Measurements from ENCODE around the gene KRTAP10-7.
A peak's percentile ranks its signal among the peaks of the same experiment; 100 is the strongest.
"Not testable (repeated sequence)": the region's sequence is repeated elsewhere in the genome, so short reads cannot be mapped to it uniquely, and the experiment has no call there.

The KRTAP10-7 gene

DNA sequence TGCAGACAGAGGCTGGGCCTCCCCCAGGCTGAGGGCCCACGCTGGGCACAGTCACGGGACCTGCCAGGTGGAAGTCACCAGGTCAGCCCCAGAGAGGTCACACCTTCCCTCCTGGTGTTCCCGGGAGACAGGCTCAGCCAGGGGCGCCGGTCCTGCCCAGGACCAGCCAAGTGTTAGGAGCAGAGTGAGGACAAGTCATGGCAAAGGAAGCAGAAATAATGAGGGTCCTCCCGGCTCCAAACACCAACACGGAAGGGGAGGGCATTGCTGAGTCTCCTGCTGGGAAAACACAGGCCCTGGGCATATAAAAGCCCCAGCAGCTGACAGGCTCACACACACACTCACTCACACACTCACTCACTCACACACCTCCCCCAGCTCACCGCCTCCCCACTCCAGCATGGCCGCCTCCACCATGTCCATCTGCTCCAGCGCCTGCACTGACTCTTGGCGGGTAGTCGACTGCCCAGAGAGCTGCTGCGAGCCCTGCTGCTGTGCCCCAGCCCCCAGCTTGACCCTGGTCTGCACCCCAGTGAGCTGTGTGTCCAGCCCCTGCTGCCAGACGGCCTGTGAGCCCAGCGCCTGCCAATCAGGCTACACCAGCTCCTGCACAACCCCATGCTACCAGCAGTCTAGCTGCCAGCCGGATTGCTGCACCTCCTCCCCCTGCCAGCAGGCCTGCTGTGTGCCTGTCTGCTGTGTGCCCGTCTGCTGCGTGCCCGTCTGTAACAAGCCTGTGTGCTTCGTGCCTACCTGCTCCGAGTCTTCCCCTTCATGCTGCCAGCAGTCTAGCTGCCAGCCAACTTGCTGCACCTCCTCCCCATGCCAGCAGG, 36.8 kb downstream of the KRTAP10-7 start, which contains the start of gene KRTAP10-10:
Gene KRTAP10-10 (plus strand): TSS at position 339 of the 833 bp plus-strand sequence. CDS start 62 bp downstream, at position 401.
- peak; percentile 29 for DNase-seq

DNA sequence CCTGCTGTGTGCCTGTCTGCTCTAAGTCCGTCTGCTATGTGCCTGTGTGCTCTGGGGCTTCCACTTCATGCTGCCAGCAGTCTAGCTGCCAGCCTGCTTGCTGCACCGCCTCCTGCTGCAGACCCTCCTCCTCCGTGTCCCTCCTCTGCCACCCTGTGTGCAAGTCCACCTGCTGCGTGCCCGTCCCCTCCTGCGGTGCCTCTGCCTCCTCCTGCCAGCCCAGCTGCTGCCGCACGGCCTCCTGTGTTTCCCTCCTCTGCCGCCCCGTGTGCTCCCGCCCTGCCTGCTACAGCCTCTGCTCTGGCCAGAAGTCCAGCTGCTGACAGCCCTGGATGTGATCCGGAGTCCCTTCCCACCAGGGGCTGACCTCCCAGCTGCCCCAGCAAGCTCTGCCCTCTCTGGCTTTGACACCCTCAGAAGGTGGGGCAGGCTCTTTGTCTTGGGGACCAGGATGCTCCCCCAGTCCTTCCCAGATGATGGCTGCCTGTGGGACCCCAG, 37.5 kb downstream of the KRTAP10-7 start:
- DNase-seq = not testable (repeated sequence)

DNA sequence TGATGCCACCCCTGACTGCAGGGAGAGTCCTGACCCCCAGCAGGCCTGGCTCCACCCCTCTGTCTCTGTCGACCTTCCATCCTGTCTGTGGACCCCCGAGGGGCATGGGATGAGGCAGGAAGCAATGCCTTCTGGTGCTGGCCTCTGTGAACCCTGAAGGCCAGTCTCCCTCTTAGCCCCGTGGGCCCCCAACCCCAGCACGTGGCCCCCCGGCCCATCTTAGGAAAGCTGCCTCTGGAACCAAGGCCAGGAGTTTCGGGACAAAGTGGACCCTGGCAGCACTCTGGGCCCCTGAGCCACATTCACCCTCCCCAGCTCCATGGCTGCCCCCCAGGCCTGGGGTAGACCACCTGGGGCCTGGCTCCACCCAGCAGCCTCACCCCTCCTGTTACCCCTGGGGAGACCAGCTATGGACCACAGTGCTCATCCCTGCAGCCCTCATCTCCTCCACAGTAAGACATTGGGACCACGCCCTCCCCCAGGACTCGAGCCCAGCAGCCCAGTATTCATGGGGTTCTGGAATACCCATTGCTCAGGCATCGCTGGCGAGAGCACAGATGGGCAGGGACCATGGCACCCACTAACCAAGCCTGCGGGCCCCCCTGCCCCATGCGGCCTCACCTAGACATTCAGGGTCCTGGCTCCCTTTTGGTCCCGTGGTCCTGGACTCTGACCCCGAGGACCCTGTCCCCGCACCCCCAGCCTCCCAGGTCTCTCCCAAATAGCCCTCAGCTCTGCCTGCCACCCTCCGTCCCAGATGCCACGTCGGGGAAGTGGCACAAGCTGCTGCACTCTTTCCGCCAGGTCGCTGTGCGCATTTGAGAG, 38.3 kb downstream of the KRTAP10-7 start:
- not testable (repeated sequence) for DNase-seq

DNA sequence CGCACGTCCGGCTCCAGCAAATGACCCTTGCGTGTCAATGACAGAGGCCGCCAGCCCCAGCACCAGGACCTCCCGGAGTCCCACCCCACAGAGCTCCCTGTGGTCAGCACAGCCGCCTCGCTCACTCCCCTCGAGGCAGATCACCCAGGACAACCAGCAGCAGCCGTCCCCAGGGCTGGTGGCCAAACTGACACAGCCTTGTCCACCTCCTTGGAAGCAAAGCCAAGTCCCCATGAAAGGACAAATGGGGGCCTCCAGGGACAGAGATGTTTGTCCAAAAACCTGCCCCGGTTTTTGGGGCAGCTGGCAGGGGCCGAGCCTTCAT, 38.9 kb downstream of the KRTAP10-7 start:
- no peak for DNase-seq

DNA sequence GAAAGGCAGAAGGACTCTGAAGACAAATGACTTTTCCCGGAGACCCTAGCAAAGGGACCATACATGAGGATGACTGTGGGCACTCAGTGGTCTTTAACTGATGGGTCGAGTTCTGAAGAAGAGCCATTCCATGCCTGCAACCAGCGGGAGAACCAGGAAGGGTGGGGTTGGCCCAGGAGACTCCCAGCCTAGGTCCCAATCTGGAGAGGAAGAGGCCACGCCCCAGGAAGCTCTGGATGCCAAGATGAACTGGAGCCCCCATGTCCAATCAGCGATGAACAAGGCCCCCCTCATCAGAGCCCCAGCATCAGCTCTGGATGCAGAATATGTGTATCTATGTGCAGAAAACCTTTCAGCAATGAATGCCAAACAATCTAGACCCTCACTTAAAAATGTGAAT, 40.4 kb downstream of the KRTAP10-7 start:
- no peak for DNase-seq

DNA sequence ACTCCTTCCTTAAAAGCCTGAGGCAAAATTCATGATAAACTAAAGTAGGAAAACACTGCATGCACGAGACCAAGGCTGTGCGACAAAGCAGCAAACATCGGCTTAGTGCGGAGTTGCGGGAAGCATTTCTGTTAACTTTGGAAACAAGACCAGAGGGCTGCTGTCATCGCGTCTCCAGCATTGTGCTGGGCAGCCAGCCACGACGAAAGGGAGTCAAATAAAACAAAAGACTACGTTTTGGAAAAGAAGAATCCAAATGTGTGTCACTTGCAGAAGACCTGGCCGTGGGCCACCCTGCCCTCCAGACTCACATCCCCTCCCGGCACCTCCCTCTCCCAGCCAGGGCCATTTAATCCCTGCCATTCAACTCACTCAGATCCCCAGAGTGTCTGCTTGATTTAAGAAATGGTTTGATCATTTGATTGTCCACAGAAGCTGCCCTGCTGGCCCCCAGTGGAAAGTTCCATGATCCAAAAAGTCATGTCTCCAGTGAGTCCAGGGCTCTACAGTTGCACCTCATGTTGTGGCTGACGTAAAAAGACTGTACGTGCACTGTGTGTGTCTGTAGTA, 43.4 kb downstream of the KRTAP10-7 start:
- DNase-seq = no peak

DNA sequence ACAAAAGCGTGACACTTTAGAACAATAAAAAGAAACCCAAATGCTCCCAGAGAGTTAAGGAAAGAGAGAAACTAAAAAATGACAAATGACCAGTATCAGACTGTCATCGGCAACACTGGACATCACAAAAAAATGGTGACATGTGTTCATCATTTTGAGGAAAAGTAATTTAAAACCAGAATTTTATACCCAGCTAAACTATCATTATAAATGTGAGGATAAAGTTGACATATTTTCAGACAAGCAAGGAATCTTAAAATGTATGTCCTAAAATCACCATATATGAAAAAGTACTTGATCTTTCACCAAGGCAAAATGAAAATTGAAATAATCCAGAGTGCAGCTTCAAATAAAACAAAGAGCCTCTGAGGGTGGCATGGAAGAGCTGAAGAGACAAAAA, 44.5 kb downstream of the KRTAP10-7 start:
- DNase-seq = no peak

DNA sequence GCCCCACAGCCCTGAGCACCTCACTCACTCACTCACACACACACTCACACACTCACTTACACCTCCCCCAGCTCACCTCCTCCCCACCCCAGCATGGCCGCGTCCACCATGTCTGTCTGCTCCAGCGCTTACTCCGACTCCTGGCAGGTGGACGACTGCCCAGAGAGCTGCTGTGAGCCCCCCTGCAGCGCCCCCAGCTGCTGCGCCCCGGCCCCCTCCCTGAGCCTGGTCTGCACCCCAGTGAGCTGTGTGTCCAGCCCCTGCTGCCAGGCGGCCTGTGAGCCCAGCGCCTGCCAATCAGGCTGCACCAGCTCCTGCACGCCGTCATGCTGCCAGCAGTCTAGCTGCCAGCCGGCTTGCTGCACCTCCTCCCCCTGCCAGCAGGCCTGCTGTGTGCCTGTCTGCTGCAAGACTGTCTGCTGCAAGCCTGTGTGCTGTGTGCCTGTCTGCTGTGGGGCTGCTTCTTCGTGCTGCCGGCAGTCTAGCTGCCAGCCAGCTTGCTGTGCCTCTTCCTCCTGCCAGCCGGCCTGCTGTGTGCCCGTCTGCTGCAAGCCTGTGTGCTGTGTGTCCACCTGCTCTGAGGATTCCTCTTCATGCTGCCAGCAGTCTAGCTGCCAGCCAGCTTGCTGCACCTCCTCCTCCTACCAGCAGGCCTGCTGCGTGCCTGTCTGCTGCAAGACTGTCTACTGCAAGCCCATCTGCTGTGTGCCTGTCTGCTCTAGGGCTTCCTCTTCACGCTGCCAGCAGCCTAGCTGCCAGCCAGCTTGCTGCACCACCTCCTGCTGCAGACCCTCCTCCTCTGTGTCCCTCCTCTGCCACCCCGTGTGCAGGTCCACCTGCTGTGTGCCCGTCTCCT, 46.2 kb downstream of the KRTAP10-7 start, which contains the start of gene KRTAP10-11:
Gene KRTAP10-11 (plus strand): TSS at position 49 of the 856 bp plus-strand sequence. CDS start 45 bp downstream, at position 94.
- not testable (repeated sequence) for DNase-seq

DNA sequence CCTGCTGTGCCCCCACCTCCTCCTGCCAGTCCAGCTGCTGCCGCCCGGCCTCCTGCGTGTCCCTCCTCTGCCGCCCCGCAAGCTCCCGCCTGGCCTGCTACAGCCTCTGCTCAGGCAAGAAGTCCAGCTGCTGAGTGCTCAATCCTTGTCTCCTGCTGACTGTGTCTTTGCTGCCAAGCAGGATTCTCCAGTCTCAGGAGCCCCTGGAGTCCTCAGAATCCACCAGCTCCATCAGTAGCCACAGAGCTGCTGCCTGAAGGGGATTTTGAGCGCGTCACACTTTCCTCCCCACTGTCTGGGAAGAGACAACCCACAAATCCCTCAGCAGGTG, 46.8 kb downstream of the KRTAP10-7 start:
- DNase-seq = peak; percentile 49

DNA sequence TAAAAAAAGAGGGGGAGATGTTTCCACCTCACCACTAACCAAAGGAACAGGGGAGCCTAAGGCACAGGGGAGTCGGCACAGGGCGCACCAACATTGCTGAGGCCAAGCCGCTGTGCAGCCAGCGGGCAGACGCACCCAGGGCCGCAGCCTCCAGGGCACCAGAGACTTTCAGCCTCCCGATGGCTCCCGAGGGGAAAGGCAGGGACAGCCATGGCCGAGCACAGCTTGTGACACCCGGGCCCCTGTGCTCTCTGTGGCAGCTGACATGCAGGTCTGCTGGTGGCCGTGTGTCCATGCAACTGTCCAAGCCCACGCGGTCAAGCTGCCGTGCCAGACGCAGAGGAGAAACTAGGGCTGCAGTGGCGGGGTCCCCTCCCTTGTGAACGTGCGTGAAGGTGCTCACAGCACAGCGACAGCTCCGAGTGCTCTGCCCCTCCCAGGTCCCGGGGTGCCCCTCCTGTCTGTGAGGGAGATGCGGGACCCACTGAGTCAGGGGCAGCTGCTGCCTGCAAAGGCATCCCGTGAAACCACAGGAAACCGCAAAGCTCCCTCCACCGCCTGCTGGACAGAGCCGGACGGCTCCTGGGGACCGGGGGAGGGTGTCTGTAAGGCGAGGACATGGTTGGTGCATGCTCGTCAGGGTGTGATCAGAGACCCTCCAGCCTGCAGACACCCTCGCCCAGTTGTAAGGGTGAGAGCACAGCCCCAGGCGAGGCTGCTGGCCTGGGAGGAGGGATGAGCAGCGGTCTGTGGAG, 48.3 kb downstream of the KRTAP10-7 start:
- no peak for DNase-seq

DNA sequence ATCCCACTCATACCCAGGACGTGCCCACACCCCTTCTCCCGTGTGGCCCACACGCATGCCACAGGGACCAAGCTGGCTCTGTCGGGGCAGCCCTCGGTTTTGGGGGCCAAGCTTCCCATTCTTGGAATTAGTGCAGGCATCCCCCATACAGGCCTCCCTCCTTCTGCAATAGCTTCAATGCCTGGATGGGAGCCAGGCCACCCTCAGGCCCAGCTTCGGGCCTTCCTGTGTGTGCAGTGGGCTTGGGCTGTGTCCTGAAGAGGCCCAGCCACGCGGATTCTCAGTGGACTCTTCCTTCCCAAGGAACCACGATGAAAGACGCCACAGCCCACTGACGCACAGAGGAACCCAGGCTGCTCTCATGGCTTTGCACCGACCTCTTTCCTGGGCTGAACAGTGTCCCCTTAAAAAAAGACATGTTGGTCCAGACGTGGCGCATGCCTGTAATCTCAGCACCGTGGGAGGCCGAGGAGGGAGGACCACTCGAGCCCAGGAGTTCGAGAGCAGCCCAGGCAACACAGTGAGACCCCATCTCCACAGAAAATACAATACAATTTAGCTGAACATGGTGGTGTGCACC, 49.2 kb downstream of the KRTAP10-7 start:
- DNase-seq = no peak

DNA sequence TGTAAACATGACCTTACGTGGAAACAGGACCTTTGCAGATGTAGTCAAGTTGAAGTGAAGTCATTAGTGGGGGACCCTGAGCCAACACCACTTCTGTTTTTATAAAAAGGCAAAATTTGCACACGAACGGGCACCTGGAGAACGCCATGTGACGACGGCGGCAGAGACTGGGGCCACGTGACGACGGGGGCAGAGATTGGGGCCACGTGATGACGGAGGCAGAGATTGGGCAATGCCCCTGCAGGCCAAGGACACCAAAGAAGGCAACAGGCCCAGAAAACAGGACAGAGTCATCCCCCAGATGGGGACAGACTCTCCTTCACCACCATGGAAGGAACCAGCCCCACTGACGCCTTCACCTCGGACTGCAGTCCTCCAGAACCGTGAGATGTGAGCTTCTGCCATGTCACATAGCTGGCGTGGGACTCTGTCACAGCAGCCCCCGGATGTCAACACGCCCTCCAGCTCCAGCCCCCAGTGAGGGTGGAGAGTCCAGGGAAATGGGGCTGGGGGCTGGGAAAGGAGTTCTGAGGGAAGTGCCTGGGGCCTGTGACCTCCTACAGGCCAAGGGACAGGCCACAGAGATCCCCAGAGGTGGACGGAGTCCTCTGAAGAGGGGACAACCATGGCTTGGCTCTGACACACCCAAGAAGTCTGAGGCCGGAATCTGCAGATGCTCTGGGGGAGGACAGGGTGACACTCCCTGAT, 50.0 kb downstream of the KRTAP10-7 start:
- DNase-seq = no peak

DNA sequence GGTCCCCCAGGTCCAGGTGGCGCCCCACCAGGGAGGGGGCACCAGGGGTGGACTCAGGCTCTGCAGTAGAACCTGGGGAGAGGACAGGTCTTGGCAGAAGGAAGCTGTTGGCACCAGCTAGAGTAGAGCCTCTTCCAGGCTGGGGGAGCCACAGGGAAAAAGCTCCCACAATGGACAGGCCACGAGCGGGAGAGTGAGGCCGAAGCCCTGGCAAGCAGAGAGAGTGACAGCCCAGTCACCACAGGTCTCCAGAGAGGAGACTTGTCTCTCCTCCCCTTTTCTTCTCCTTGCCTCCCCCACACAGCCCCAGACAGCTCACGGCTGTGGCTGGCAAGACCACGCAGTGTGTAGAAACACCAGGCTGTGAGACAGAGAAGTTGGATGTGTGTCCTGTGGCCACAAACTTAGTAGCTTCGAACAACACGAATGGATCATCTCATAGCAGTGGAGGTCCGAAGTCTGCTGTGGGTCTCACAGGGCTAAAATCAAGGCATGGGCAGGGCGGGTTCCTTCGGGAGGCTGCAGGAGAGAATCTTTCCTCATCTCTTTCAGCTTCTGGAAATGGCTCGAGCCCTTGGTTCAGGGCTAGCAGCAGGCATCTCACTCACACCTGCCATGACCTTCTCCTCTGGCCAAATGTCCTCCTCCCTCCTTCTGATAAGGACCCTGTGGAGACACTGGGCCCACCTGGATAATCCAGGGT, 50.7 kb downstream of the KRTAP10-7 start:
- no peak for DNase-seq

All from NCI-H1417 treated with DMSO at 0.1 percent for 48 hours (cell line).